Fibroblast of the aortic adventitia (primary cell): Measurements from ENCODE around the gene PEX14. TPM values are rescaled to one million over a fixed set of nuclear protein-coding genes. Genes with fewer than 3 reads are reported as not detected.

Source experiments
- DNase-seq: peaks from one replicate; pipeline ENCODE4 v3.0.0-alpha.2; 2010; ENCODE audit warnings: low read depth
- H3K4me3 ChIP-seq: 2 replicates; pipeline ENCODE4 v1.5.1; 2011; ENCODE audit warnings: low read depth, mild to moderate bottlenecking, control low read depth, low read length, moderate library complexity
- total RNA-seq: library from RNA; depleted of rRNA; stranded (reverse); fragments of >200 nt; gene quantifications from 2 replicates; pipeline ENCODE4 v1.2.3, GENCODE V29; 2012; ENCODE audit warnings: low replicate concordance
- TF ChIP-seq, protein P1 (sequence below): IDR thresholded peaks from 2 replicates; pipeline ENCODE4 v1.5.1; 2011; ENCODE audit warnings: mild to moderate bottlenecking, low read length, control low read depth, inconsistent platforms; ENCODE audit not compliant: insufficient read depth

The PEX14 gene
- total RNA-seq, 1 donor = 12.2 TPM

DNA sequence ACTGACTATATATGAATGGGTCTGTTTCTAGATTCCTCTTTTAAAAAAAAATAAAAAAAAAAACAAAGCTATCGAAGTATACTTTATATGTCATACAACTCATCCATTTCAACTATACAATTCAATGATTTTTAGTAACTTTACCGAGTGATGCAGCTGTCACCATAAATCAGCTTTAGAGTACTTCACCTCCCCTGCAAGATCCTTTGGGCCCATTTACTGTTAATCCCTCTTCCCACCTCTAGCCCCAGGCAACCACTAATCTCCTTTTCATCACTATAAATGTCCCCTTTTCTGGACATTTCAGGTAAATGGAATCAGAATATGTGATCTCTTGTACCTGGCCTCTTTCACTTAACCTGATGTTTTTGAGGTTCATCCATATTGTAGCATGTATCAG, 133.9 kb downstream of the PEX14 start:
- TF ChIP-seq, protein P1, sequence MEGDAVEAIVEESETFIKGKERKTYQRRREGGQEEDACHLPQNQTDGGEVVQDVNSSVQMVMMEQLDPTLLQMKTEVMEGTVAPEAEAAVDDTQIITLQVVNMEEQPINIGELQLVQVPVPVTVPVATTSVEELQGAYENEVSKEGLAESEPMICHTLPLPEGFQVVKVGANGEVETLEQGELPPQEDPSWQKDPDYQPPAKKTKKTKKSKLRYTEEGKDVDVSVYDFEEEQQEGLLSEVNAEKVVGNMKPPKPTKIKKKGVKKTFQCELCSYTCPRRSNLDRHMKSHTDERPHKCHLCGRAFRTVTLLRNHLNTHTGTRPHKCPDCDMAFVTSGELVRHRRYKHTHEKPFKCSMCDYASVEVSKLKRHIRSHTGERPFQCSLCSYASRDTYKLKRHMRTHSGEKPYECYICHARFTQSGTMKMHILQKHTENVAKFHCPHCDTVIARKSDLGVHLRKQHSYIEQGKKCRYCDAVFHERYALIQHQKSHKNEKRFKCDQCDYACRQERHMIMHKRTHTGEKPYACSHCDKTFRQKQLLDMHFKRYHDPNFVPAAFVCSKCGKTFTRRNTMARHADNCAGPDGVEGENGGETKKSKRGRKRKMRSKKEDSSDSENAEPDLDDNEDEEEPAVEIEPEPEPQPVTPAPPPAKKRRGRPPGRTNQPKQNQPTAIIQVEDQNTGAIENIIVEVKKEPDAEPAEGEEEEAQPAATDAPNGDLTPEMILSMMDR = no peak
- no peak overlapping the region for H3K4me3 ChIP-seq
- DNase-seq = no peak

DNA sequence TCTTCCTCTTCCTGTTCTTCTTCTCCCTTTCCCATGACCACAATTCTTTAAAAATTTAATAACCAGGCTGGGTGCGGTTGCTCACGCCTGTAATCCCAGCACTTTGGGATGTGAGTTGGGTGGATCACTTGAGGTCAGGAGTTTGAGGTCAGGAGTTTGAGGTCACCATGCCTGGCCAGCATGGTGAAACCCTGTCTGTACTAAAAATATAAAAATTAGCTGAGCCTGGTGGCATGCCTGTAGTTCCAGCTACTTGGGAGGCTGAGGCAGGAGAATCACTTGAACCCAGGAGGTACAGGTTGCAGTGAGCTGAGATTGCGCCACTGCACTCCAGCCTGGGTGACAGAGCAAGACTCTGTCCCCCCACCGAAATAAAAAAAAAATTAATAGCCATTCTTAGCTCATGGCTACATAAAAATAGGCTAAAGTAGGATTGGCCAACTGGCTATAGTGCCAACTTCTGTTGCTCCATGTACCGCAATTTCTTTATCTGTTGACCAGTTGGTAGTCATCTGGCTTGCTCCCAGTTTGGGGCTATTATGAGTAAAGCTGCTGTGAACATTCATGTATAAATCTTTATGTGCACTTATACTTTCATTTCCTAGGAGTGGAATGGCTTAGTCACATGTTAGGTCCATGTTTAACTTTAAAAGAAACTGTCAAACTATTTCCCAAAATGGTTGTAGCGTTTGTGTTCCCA, 136.3 kb downstream of the PEX14 start:
- DNase-seq = peak; percentile 65

DNA sequence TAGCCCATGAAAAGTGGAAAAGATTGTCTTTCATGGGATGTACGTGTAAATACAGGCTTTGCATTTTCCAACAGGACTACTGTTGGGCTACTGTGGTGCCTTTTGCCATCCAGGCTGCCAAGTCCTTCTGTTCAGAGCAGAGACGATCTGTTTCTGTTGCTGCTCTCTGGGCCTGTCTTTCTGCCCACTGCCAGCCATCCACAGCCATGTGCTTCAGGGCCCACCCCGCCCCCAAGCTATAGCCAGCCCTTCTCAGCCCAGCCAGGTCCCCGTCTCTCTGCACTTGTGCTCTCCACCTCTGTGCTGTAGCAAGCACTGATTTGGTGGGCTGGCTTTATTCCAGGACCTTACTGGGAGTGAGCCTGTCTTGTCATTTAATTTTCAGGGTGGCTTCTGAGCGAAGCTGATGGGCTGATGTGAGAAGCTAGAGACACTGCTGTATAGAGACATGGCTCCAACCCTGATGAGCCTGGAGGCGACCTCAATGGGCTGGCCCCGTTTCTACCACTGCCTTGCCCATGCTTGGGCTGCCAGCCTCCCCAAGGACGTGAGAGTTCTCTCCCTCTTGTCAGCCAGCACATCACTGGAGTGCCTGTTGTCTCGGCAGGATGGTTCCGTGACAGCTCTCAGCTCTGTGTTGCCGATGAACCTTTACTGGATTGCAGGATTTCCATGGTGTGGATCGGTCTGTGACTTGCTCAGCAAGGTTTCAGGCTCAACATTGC, 137.8 kb downstream of the PEX14 start:
- TF ChIP-seq, protein P1 = no peak
- no peak for DNase-seq
- no peak overlapping the region for H3K4me3 ChIP-seq

More for the DNA sequence above, 136.3 kb downstream of the PEX14 start:
- TF ChIP-seq, protein P1 = no peak
- no peak overlapping the region for H3K4me3 ChIP-seq

DNA sequence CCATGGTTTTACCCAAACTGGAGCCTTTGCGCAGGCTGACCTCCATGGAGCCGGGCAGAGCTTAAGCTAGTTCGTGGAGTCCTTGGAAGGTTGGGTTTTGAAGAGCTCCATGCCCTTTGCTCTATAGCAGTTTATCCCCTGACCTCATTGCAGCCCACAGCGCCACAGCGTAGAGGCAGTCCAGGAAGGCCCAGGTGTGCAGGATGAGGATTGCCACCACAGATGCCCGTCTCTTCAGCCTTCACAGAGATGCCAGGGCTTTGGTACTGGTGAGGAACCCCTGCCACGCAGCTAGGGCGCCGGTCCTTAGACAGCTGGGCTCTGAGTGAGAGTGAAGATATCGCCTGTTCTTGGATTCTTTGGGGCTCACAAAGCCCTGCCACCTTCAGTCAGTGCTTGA, 138.6 kb downstream of the PEX14 start:
- TF ChIP-seq, protein P1 = no peak
- no peak for DNase-seq
- H3K4me3 ChIP-seq = no peak overlapping the region

DNA sequence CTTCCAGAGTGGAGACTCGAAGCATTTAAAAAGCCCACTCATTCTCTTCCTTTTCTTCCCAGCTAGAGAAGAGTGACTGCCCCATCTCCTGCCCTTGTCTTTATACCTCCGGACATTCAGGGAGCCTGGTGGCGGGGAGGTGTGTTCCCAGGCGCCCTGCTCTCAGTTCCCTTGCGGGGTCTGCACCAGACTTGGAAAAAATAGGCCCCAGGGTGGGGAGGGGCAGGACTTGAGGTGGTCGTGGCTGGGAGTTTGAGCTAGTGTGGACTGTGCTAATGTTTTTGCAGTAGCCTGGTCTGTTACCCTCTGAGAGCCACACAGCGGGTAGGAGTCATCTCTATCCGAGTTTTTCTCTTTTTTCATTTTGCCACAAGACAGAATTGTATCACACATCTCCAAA, 139.1 kb downstream of the PEX14 start:
- no peak for DNase-seq
- H3K4me3 ChIP-seq = no peak overlapping the region
- TF ChIP-seq, protein P1 = no peak

DNA sequence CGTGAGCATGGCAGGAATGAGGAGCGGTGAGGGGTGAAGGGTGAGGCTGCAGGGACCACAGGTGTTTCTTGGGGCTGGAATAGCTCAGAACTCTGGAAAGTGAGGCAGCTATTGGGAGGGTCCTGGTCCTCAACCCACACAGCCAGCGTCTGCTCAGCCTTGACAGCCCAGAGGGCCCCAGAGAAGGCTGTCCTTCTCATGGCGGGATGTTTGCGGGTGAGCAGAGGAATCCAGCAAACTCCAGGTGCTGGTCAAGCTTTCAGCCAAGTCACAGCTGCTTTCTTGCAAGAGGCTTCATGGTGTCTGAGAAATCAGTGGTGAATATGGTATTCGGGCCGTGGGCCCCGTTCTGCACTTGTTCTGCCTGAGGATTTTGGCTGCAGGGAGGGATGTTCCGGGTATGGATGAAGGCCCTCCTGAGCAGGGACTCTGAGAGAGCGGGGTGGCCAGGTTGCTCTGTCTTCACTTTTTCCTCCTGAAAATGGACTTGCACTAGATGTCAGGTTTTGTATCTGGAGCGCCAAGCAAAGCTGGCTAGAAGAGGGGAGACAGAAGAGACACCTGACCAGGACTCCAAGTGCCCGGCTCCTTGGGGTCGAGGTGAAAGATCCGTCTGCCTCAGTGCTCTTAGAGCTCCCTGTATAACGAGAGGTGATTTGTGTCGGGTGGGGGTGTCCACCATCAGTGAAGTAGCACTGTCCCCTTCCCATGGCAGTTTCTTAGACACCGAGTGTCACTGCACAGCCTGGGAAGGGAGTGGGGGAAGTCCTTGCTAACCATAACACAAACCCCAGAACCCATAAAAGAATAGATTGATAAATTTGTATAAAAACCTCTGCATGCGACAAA, 139.9 kb downstream of the PEX14 start:
- no peak for DNase-seq
- no peak overlapping the region for H3K4me3 ChIP-seq
- TF ChIP-seq, protein P1 = no peak
